OCI-LY1 (cell line): ENCODE results near the gene PDCD1LG2.

Experiments
- H2AFZ ChIP-seq: fragments of 200-600 bp; sonication (generic), shearing (Covaris generic); 2 replicates; pipeline ENCODE4 v1.6.0; 2014; ENCODE audit warnings: antibody characterized with exemption, mild to moderate bottlenecking, low read length
- H3F3A ChIP-seq: fragments of 200-600 bp; sonication (generic), shearing (Covaris generic); 2 replicates; pipeline ENCODE4 v1.6.0; 2014; ENCODE audit warnings: mild to moderate bottlenecking, antibody characterized with exemption, low read length, moderate library complexity; ENCODE audit not compliant: insufficient read depth
- H3K27ac ChIP-seq: fragments of 200-600 bp; sonication (generic); 2 replicates; pipeline ENCODE4 v1.5.1; 2014; ENCODE audit warnings: low read length, mixed run types, mild to moderate bottlenecking, low read depth; ENCODE audit not compliant: poor library complexity, severe bottlenecking
- H3K27me3 ChIP-seq: fragments of 200-600 bp; sonication (generic); 2 replicates; pipeline ENCODE4 v1.6.0; 2014; ENCODE audit warnings: antibody characterized with exemption, mild to moderate bottlenecking, low read length, moderate library complexity; ENCODE audit not compliant: insufficient read depth
- H3K36me3 ChIP-seq: fragments of 200-600 bp; sonication (generic); 2 replicates; pipeline ENCODE4 v1.6.1; 2014; ENCODE audit warnings: mild to moderate bottlenecking, antibody characterized with exemption, low read length, moderate library complexity, mixed read lengths; ENCODE audit not compliant: insufficient read depth
- H3K4me1 ChIP-seq: fragments of 200-600 bp; sonication (generic); 2 replicates; pipeline ENCODE4 v1.5.1; 2014; ENCODE audit warnings: mild to moderate bottlenecking, low read length, moderate library complexity; ENCODE audit not compliant: insufficient read depth, severe bottlenecking
- H3K4me2 ChIP-seq: fragments of 200-600 bp; sonication (generic), shearing (Covaris generic); 2 replicates; pipeline ENCODE4 v1.6.1; 2014; ENCODE audit warnings: low read length
- H3K4me3 ChIP-seq: fragments of 200-600 bp; sonication (generic); 2 replicates; pipeline ENCODE4 v1.5.1; 2014; ENCODE audit warnings: low read length, low read depth, mild to moderate bottlenecking, mixed read lengths; ENCODE audit not compliant: poor library complexity, severe bottlenecking
- H3K79me2 ChIP-seq: fragments of 200-600 bp; shearing (Covaris generic); 2 replicates; pipeline ENCODE4 v1.6.1; 2016; ENCODE audit warnings: mixed run types, low read length, mixed read lengths; ENCODE audit not compliant: insufficient read depth
- H3K9ac ChIP-seq: fragments of 200-600 bp; sonication (generic), shearing (Covaris generic); 2 replicates; pipeline ENCODE4 v1.6.1; 2014; ENCODE audit warnings: mild to moderate bottlenecking, low read length, mixed read lengths
- H3K9me2 ChIP-seq: fragments of 200-600 bp; sonication (generic), shearing (Covaris generic); 2 replicates; pipeline ENCODE4 v1.6.1; 2014; ENCODE audit warnings: low read depth, mild to moderate bottlenecking, low read length, mixed read lengths
- H3K9me3 ChIP-seq: fragments of 200-600 bp; shearing (Covaris generic); 2 replicates; pipeline ENCODE4 v1.6.1; 2014; ENCODE audit warnings: low read length, mixed read lengths
- H4K20me1 ChIP-seq: fragments of 200-600 bp; sonication (generic), shearing (Covaris generic); 2 replicates; pipeline ENCODE4 v1.6.0; 2016; ENCODE audit warnings: mild to moderate bottlenecking, low read length; ENCODE audit not compliant: insufficient read depth
- EZH2 ChIP-seq: fragments of 200-600 bp; sonication (generic), shearing (Covaris generic); IDR thresholded peaks from 2 replicates; pipeline ENCODE4 v1.8.0; 2017; ENCODE audit warnings: borderline replicate concordance, mixed run types, mild to moderate bottlenecking, antibody characterized with exemption, low read length, moderate library complexity, mixed read lengths
- TF ChIP-seq, protein P1 (sequence below): fragments of 200-600 bp; sonication (generic), shearing (Covaris generic); IDR thresholded peaks from 2 replicates; pipeline ENCODE4 v1.5.1; 2017; ENCODE audit warnings: mild to moderate bottlenecking, antibody characterized with exemption, low read length, moderate library complexity, mixed read lengths

The PDCD1LG2 gene

DNA sequence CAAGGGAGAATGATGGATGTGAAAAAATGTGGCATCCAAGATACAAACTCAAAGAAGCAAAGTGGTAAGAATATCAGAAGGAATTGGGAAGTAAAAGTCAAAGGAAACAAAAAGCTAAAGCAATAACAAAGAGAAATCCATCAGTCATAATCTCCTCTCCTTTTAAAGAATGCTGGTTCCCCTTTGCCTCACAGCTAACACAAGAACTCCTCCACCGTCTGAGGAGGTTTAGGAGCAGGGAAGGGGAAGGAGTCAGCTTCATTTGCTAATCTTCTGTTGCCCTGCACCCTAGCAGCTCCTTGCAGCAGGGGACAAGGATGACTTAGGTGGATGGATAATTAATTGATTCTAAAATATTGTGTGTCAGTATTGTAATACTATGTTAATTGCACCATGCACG, 43.6 kb upstream of the PDCD1LG2 start:
- no peak overlapping the region for H3K9ac ChIP-seq
- no peaks in the 10 kb centered on the region for H3K36me3 ChIP-seq
- no peaks in the 10 kb centered on the region for H3K9me3 ChIP-seq
- H4K20me1 ChIP-seq: no peaks in the 10 kb centered on the region
- H3K27me3 ChIP-seq: no peaks in the 10 kb centered on the region
- no peaks in the 10 kb centered on the region for H3K79me2 ChIP-seq
- no peaks in the 10 kb centered on the region for H3K9me2 ChIP-seq
- no peak overlapping the region for H3K4me2 ChIP-seq
- H3K27ac ChIP-seq: no peak overlapping the region
- TF ChIP-seq, protein P1, sequence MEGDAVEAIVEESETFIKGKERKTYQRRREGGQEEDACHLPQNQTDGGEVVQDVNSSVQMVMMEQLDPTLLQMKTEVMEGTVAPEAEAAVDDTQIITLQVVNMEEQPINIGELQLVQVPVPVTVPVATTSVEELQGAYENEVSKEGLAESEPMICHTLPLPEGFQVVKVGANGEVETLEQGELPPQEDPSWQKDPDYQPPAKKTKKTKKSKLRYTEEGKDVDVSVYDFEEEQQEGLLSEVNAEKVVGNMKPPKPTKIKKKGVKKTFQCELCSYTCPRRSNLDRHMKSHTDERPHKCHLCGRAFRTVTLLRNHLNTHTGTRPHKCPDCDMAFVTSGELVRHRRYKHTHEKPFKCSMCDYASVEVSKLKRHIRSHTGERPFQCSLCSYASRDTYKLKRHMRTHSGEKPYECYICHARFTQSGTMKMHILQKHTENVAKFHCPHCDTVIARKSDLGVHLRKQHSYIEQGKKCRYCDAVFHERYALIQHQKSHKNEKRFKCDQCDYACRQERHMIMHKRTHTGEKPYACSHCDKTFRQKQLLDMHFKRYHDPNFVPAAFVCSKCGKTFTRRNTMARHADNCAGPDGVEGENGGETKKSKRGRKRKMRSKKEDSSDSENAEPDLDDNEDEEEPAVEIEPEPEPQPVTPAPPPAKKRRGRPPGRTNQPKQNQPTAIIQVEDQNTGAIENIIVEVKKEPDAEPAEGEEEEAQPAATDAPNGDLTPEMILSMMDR: no peak
- TF ChIP-seq EZH2: no peak
- H3K4me3 ChIP-seq: no peak overlapping the region
- H2AFZ ChIP-seq: no peak overlapping the region
- no peaks in the 10 kb centered on the region for H3F3A ChIP-seq
- no peaks in the 10 kb centered on the region for H3K4me1 ChIP-seq

DNA sequence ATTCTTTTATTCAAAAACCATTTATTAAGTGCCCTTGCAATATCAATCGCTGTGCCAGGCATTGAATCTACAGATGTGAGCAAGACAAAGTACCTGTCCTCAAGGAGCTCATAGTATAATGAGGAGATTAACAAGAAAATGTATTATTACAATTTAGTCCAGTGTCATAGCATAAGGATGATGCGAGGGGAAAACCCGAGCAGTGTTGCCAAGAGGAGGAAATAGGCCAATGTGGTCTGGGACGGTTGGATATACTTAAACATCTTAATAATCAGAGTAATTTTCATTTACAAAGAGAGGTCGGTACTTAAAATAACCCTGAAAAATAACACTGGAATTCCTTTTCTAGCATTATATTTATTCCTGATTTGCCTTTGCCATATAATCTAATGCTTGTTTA, 41.5 kb upstream of the PDCD1LG2 start:
- TF ChIP-seq, protein P1: no peak
- TF ChIP-seq EZH2: no peak
- no peaks in the 10 kb centered on the region for H3K9me3 ChIP-seq
- H3K27me3 ChIP-seq: no peaks in the 10 kb centered on the region
- H3K9ac ChIP-seq: no peak overlapping the region
- H3K27ac ChIP-seq: no peak overlapping the region
- H3K9me2 ChIP-seq: no peaks in the 10 kb centered on the region
- H3K36me3 ChIP-seq: no peaks in the 10 kb centered on the region
- H3K4me3 ChIP-seq: no peak overlapping the region
- no peaks in the 10 kb centered on the region for H3F3A ChIP-seq
- H2AFZ ChIP-seq: no peak overlapping the region
- no peaks in the 10 kb centered on the region for H3K4me1 ChIP-seq
- no peak overlapping the region for H3K4me2 ChIP-seq
- no peaks in the 10 kb centered on the region for H4K20me1 ChIP-seq
- no peaks in the 10 kb centered on the region for H3K79me2 ChIP-seq

DNA sequence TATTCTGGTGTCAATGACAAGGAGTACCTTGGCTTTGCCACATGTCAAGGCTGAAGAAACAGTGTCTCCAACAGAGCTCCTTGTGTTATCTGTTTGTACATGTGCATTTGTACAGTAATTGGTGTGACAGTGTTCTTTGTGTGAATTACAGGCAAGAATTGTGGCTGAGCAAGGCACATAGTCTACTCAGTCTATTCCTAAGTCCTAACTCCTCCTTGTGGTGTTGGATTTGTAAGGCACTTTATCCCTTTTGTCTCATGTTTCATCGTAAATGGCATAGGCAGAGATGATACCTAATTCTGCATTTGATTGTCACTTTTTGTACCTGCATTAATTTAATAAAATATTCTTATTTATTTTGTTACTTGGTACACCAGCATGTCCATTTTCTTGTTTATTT, 40.2 kb upstream of the PDCD1LG2 start:
- Histone ChIP-seq H4K20me1 (no peaks in the 10 kb centered on the region), H3K9ac (no peak overlapping the region), H3K4me1 (no peaks in the 10 kb centered on the region), H2AFZ (no peak overlapping the region), H3K27me3 (no peaks in the 10 kb centered on the region), H3K27ac (no peak overlapping the region), H3K4me2 (no peak overlapping the region), H3K79me2 (no peaks in the 10 kb centered on the region), H3K9me3 (no peaks in the 10 kb centered on the region), H3K36me3 (no peaks in the 10 kb centered on the region), H3K4me3 (no peak overlapping the region), H3F3A (no peaks in the 10 kb centered on the region), H3K9me2 (no peaks in the 10 kb centered on the region)
- no peak for TF ChIP-seq EZH2
- TF ChIP-seq, protein P1: no peak
